ENCODE results near the gene DNER.

Gene DNER

DNA sequence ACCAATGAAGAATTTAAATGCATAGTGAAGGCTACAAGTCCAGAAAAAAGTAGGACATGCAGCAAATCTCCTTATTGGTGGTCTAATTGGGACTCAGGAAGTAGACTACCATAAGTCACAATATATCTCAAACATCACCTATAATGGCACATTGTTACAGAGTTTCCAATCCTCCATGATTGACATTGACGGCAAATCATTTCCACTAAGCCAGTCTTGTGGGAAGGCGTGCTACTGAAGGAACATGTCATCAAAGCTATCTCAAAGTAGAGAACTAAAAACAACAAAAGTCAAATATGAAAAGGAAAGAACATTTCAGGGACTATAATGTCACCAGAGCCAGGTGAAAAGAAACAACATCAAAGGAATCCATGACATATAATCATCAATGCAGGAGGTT is 276.9 kb downstream of the DNER start:
- no peak for DNase-seq (ENCODE audit: low spot score)

DNA sequence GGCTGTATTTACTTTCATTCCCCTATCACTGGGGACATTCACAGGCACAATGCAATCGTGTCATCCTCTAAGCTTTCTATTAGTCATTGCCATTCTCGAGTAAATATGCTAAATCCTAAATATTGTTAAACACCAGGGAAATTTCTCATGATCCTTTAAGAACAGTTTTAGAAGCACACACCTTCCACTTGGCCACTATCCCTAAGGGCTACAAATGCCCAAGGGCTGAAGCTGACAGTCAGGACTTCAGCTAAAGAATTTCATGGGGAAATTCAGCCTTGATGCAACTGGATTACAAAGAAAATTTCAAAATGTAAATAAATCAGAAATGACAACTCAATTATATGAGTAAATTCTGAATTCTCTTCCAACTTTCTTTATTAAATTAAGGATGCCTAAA is 280.2 kb downstream of the DNER start:
- no peak for DNase-seq (ENCODE audit: low spot score)

DNA sequence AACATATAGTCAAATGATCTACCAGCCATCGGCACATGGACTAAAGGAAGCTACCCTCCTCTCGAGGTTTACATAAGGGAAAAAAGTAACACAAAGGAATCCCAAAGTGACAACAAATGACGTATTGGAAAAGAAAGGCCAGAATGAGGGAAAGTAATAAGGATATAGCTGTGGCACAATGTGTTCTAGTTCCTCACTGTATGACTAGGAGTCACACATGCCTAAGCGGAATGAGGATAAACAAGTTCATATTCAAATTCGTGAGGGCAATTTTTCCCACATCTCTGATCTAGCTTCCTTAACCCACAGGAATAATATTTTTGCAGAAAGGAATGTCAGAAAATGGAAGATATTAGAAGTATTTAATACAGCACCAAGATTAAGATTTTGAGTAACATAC is 281.0 kb downstream of the DNER start:
- DNase-seq (ENCODE audit: low spot score) = no peak

DNA sequence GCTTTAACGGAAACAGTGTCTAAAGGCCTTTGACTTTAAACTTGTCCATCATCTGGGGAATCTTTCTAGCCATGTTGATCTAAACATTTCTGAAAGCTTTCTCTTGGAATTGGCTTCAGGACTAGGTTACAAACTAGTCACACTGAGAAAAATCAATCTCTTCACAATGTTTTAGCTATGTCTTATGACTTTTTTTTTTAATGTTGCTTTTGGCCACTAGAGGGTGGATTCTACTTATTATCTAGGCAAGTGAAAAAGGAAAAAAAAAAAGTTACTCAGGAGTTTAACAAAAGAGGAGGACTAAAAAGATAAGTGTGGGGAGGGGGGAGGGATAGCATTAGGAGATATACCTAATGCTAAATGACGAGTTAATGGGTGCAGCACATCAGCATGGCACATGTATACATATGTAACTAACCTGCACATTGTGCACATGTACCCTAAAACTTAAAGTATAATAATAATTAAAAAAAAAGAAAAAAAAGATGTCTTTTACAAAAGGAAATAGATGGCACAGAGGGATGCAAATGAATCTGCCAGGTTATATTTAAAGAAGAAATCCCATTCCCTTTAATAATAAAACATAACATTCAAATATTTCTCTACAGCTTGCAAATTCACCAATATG is 282.9 kb downstream of the DNER start:
- peak; percentile 41 for DNase-seq (ENCODE audit: low spot score)

DNA sequence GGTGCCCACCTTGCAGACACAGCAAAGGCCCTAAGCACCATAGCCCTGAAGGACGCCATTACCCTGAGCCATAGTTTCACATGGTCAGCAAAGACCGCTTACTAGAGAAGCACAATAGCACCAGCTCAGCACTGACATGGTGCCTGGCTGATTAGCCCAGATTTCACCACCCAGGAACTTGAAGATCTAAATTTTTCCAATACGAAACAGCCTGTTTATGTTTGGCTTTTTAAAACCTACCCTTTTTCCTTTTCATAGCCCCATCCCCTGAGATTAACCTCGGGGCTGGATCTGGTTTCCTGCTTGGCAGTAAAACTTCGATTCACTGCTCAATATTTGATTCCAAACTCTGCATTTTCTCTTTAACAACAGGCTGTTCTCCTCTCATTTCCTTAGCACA is 284.8 kb downstream of the DNER start:
- DNase-seq (ENCODE audit: low spot score) = no peak

DNA sequence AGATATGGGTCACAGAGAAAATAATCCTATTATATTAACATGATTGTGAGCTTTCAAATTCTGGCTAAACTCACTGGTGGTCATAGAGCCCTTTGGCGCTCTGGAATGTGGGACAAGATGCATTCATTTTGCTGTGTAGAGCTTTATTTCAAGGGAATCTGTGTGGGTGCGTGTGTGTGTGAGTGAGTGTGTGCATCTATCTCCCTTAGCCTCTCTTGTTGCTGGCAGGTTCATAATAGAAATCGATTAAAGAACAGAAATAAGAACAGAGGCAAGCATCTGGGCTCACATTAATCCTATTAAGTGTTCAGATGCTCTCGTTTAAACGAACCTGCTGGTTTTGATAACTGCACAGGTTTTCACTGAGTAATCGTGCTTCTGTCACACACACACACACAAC is 287.9 kb downstream of the DNER start:
- DNase-seq (ENCODE audit: low spot score) = no peak

DNA sequence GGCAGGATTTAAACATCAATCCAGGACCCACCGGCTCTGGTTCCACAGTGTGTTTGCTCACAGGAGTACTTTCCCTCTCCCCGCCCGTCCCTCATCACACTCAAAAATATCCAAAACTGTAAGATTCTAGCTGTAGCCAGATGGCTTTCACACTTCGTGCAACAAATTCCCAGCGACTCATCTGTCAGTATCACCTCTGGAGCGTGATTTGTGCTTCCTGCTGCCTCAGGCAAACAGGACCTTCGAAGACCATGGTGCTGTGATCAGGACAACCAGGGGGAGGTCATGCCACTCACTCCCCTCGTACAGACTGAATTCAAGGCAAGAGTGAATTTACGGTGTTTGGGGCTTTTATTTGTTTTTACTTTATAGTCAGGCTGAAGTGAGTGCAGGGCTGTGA is 288.8 kb downstream of the DNER start:
- DNase-seq (ENCODE audit: low spot score) = no peak

DNA sequence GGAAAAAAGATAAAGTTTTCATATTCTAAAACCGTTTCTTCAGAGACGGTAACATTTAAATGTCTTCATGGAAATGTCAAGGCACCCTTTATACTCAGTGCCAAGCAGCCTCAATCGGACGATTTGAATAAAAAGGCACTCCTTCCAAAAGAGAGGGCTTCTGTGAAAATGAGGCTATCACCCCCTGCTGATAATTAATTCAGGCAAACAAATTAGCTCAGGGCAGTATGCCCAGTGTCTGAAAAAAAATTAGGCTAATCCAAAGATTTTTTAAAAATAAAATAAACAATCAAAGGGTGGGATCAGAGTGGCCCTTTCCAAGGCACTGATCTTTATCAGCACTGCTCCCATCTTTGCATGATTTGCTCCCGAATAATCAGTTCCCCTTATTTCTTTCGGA is 292.3 kb downstream of the DNER start:
- DNase-seq (ENCODE audit: low spot score) = no peak

DNA sequence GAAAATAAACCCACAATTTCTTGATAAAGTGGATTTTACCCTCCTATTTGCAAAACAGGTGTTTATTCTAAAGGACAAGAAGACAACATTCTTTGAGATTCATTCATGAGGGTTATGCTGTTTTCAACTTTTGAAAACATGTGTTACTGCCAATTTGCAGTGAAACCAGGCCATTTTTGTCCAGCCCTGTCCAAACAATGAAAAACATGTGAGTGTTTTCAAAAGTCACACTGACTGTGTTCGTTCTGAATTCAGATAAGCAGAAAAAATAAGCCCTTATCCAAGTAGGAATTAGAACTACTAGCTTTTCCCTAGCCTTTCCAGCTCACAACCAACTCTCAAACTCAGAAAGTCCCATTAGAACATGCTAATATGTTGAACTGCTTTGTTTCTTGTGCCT is 295.2 kb downstream of the DNER start:
- no peak for DNase-seq (ENCODE audit: low spot score)

DNA sequence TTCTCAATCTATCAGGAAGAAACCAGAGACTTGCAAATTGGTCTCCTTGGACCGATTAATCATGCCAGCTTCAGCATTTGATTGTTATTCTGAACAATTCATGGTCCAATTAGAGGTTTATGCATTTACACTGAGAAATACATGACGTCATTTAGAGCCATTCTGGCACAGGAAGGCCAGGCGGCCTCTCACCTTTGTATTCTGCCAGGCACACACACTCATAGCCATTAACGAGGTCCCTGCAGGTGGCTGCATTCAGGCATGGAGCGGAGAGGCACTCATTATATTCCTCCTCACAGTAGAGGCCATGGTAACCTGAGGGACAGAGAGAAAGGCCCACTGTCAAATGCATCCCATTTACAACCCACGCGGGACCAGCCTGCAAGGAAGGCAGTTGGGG is 296.4 kb downstream of the DNER start:
- no peak for DNase-seq (ENCODE audit: low spot score)

DNA sequence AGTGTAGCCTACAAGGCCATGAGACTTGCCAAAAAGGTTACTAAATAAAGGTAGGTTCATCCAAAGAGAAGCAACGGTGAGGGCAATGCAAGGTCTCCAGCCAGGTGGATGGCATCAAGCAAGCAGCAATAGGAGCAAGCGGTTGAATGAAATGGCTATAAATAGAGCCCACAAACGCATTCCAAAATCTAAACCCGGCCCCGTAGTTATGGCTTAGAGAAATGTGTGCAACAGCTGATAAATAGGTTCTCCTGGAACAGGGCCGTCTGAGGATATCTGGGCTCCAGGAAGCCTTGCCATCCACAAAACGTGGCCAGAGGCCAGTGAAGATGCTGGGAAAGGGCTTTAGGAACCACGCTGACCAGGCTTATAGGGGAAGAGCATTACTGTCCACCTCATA is 297.2 kb downstream of the DNER start:
- no peak for DNase-seq (ENCODE audit: low spot score)

DNA sequence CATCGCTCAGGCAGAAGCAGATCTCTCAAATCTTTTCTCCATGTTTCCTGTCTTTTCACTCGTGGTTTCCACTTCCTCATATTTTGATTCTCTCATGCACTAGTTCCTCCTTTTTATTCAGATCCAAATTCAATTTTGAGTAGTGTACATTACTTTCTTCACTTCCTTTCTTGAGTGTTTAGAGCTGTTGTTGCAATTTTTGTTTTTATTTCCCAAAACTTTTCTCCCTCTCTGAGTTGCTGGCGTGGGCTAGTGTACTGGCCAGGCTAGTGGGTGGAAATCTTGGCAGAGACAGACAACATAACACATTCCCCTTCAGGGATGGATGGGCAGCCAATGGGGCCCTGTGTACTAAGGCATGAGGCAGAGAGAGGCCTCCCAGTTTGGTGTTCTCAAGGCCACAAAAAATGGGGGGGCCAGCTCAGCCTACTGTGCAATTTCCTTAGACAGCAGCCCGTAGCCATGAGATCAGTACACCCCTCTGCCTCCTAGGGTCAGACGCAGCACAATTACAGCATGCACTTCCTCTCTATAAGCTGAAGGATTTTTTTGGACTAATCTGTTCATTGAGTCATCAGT is 298.1 kb downstream of the DNER start:
- DNase-seq (ENCODE audit: low spot score) = peak; percentile 57

DNA sequence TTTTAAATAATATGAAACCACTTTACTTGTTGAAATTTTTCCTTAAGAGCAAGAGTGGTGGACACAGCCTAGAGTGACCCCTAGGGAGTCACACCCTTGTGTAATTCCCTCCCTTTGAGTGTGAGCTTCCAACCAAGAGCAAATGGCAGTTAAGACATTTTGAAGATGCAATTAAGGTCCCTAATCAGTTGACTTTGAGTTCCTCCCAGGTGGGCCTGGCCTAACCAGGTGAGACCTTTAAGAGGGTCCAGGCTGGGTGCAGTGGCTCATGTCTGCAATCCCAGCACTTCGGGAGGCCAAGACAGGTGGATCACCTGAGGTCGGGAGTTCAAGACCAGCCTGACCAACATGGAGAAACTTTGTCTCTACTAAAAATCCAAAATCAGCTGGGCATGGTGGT is 299.7 kb downstream of the DNER start:
- DNase-seq (ENCODE audit: low spot score) = no peak

DNA sequence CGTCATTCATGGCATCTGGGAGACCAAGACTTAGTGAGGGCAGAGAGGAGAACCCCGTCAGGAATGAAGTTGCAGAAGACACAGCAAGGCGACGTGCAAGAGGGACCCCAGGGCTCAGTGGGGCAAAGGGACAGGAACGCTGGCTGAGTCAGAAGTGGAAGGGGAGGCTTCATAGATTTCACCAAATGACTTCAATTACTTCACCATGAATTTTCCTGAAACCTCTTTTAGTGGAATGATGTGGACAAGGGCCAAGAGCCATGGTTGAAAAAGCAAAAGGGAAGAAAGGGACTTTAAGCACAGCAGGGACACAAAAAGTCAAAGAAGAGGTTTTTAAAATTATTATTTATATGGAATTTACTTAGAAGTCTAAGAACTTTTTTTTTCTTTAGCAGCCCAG is 301.7 kb downstream of the DNER start:
- DNase-seq (ENCODE audit: low spot score) = no peak

DNA sequence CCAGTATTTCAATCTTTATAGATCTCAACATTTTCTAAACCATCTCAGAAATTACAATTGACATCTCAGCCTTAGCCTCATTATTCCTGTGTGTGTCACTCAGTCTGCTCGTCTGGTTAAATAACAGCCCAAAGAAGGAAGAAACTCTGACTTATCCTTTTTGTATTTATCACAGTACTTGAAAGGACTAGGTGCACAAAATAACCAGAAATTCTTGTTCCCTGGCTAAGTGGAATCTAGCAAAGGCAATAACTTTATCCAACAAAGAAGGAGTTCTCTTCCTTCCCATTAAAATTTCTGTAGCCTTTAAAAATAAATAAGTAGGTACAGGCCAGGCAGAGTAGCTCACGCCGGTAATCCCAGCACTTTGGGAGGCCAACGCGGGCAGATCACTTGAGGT is 303.4 kb downstream of the DNER start:
- DNase-seq (ENCODE audit: low spot score) = no peak

DNA sequence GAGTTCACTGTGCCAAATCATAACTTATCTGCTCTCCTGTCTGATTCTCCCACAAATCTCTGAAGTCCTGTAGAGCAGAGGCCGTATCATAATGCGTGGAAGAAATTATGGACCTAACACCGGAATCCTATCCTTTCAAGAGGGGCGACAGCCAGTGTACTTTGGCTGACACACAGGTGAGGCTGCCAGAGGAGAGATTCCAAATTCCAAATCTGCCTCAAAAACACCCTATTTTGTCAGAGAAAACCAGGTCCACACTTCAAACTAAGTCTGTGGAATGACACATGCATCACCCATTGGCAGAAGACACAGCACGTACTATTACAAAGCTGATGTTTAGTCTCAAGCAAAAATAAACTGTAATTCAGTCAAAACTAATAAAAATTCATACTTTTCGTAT is 304.1 kb downstream of the DNER start:
- DNase-seq (ENCODE audit: low spot score) = no peak

DNA sequence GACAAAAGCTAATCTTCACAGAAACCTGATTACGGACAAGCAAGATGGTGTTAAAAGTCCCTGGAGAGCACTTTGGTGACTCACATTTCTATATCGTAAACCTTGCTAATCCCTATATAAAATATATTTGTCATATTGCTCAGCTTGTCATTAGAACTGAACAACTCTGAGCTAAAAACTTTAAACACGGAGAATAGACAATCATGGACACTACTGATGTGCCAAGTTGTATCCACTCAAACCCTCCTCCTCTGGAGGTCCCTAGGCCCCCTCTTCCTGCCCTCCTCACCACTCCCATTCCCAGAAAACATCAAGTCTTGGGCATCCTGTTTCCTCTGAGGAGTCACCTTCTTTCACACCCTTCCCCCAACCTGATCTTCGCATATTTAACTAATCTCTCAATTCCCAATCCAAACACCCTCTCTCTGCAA is 304.6 kb downstream of the DNER start:
- no peak for DNase-seq (ENCODE audit: low spot score)

DNA sequence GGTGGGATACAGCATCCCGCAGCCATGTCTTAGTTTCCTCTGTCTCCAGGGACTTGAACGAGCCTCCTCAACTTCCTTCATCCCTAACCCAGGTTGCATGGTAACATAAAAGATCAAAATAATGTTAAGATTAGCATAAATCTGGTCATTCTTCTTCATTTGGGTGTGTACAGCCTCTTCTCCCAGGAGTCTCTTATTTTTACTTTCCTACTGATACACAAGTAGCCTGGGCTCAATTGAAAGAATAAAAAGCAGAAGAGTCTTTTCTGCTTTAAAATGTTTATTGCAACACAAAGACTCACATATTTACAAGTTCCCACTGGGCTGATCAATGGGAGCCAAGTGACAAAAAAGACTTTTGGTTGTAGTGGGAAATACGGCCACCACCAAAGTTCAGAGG is 305.4 kb downstream of the DNER start:
- no peak for DNase-seq (ENCODE audit: low spot score)

DNA sequence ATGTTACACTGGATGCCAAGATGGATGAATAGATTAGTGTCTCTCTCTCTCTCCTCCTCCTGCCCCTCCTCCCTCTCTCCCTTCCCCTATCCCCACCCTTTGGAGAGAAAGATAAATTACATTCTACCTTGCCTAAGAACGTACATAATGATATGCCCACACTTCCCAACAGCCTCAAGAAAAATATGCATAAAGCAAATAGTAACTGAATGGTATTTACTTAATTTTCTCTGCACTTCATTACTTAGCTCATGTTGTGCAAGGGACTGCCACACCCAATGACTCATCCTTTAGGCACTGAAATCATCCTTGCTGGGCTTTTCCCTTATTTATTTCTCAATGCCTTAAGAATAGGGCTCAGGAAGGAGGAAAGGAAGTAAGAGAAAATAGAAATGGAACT is 306.0 kb downstream of the DNER start:
- DNase-seq (ENCODE audit: low spot score) = peak; percentile 89

DNA sequence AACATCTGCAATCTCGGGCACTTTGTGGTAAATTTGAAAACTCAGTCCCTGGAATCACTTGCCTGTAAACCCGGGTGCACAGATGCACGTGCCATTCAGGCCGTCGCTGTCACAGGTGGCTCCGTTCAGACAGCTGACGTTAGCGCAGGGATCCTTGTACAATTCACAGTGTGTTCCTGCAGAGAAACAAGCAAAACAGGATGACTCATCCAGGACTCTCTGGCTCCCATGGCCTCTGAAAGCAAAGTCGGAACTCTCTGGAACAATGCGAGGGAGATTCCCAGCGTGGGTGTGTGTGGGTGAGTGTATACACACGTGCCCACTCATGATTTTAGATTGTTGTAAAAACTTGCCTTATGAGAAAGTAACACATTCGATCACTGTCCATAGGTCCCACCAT is 307.2 kb downstream of the DNER start:
- peak; percentile 83 for DNase-seq (ENCODE audit: low spot score)

DNA sequence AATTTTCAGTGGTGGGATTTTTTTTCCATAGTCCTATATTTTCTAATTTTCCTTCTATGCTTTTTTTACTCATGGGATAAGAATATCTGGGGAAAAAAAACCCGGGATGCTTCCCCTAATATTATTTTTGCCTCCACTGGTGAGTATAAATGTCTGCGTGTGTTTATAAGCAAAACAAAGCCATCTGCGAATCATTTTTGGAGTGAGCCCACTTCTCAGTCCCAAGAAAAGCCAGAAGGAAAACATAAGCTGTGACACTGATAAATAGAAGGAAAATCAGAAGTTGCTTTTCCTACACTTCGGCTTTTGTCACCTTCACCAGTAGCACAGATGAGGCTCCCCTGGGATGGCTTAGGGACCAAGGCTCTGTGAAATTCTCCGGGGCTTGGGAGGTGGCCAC is 308.6 kb downstream of the DNER start:
- no peak for DNase-seq (ENCODE audit: low spot score)

DNA sequence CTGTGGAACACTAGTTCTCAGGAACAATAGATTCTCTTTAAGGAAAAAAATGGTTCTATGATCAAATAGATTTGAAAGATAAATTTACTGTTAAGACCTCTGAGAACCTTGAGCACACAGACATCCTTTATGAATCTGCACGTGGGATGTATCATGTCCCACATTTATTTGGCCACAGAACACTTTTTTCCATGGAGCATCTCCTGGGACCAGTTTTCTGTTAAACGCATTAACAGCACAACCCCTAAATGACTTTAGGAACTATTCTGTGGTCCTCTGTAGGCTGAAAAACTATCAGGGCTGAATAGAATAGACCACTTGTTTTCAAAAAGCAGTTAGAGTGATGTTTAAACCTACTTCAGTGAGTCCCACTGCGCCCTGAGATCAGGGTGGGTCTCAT is 311.1 kb downstream of the DNER start:
- no peak for DNase-seq (ENCODE audit: low spot score)

DNA sequence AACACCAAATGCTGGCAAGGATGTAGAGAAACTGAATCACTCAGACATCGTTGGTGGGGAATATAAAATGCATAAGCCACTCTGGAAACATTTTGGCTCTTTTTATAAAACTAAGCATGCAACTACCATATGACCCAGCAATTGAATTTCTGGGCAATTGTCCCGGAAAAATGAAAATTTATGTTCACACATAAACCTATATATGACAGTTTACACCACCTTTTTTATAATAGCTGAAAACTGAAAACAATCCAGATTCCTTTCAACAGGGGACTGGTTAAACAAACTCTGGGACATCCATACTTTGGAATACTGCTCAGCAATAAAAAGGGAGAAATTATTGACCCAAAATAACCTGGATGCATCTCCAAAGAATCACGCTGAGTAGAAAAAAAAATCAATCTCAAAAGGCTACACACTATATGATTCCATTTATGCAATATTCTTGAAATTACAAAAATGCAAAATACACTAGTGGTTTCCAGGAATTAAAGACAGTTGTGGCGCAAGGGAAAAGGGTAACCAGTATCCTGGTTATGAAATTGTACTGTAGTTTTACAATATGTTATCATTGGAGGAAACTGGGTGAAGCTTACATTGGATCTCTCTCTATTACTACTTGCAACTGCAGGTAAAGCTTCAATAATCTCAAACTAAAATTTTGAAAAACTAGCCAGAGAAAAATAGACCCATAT is 313.0 kb downstream of the DNER start:
- DNase-seq (ENCODE audit: low spot score) = no peak

DNA sequence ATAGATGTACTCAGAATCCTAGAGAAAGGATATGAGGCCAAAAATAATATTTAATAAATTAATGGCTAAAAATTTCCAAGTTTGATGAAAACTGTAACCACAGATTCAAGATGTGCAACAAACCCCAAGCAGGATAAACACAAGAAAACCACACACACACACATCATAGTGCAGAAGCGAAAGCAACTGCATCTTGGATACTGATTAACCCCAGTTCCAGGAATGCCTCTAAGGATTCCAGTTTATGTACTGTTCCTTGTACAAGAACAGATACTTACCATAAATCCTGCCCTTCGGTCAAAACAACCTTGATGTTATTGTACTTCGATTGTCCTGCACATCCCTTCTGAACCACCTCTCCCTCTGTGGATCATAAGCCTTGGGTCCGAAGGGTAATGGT is 320.4 kb downstream of the DNER start:
- DNase-seq (ENCODE audit: low spot score) = no peak

Data from AG08395 (cell line).